IMR-90 (cell line): ENCODE results near the gene FOXL1. TPM values are rescaled to one million over a fixed set of nuclear protein-coding genes. Genes with fewer than 3 reads are reported as not detected.
A peak's percentile ranks its signal among the peaks of the same experiment; 100 is the strongest.
"Not testable (repeated sequence)": the region's sequence is repeated elsewhere in the genome, so short reads cannot be mapped to it uniquely, and the experiment has no call there.

Experiments
- ATAC-seq: fragments of 200-7000 bp; cut with Tn5 transposase; 2 replicates; pipeline ENCODE4 v1.9.1; 2020; ENCODE audit warnings: low read depth, mild to moderate bottlenecking, moderate library complexity
- BruUV-seq: library from RNA; stranded (reverse); fragments of 400-500 nt; replicated peaks from 2 replicates; lab custom pipeline; 2021; lab: Mats Ljungman, UMichigan
- CTCF ChIA-PET: fragments of 300-600 bp; formaldehyde crosslinking; extraction: SDS; loops from one replicate; lab custom pipeline; 2021; ENCODE audit warnings: antibody characterized with exemption; lab: Yijun Ruan, JAX
- POLR2A ChIA-PET: fragments of 300-600 bp; sonication (Branson Sonifier 250); formaldehyde crosslinking; loops from one replicate; lab custom pipeline; 2022; ENCODE audit warnings: antibody characterized with exemption; ENCODE audit not compliant: unreplicated experiment; lab: Charles Lee
- DNase-seq: peaks from one replicate; pipeline ENCODE4 v3.0.0; 2013
- H2AFZ ChIP-seq: replicated peaks from 2 replicates; pipeline ENCODE3; 2013; ENCODE audit warnings: low read length, mild to moderate bottlenecking; ENCODE audit not compliant: poor library complexity
- H2AK5ac ChIP-seq: 2 replicates; pipeline ENCODE4 v1.6.1; 2013; ENCODE audit warnings: low read depth, low read length, inconsistent platforms
- H2AK9ac ChIP-seq: replicated peaks from 2 replicates; pipeline ENCODE3; 2013; ENCODE audit warnings: mild to moderate bottlenecking, low read depth, low read length, moderate library complexity; ENCODE audit not compliant: poor library complexity
- H2BK120ac ChIP-seq: 2 replicates; pipeline ENCODE4 v1.6.1; 2013; ENCODE audit warnings: low read depth, low read length, inconsistent platforms
- H2BK15ac ChIP-seq: 3 replicates; pipeline ENCODE4 v1.6.1; 2013; ENCODE audit warnings: low read depth, low read length, inconsistent platforms
- H2BK20ac ChIP-seq: 2 replicates; pipeline ENCODE4 v1.6.1; 2013; ENCODE audit warnings: low read depth, mild to moderate bottlenecking, inconsistent platforms, low read length, moderate library complexity
- H2BK5ac ChIP-seq: 2 replicates; pipeline ENCODE4 v1.6.1; 2013; ENCODE audit warnings: mild to moderate bottlenecking, low read depth, low read length, inconsistent platforms; ENCODE audit not compliant: poor library complexity, severe bottlenecking
- H3K14ac ChIP-seq: replicated peaks from 2 replicates; pipeline ENCODE4 v1.6.1; 2013; ENCODE audit warnings: low read depth, low read length, inconsistent platforms
- H3K18ac ChIP-seq: 2 replicates; pipeline ENCODE4 v1.6.1; 2013; ENCODE audit warnings: low read depth, low read length, control low read depth
- H3K23ac ChIP-seq: 2 replicates; pipeline ENCODE4 v1.6.1; 2013; ENCODE audit warnings: low read depth, low read length, inconsistent platforms
- H3K27ac ChIP-seq: 2 replicates; pipeline ENCODE4 v1.5.1; 2013; ENCODE audit warnings: mild to moderate bottlenecking, control low read depth, low read length; ENCODE audit not compliant: insufficient read depth
- H3K27me3 ChIP-seq: 2 replicates; pipeline ENCODE4 v1.6.1; 2013; ENCODE audit warnings: low read length; ENCODE audit not compliant: control insufficient read depth, insufficient read depth
- H3K36me3 ChIP-seq: 2 replicates; pipeline ENCODE4 v1.6.1; 2013; ENCODE audit warnings: low read length, mixed read lengths; ENCODE audit not compliant: control insufficient read depth, insufficient read depth
- H3K4ac ChIP-seq: 2 replicates; pipeline ENCODE4 v1.6.1; 2013; ENCODE audit warnings: low read depth, low read length, inconsistent platforms
- H3K4me1 ChIP-seq: 2 replicates; pipeline ENCODE4 v1.6.1; 2013; ENCODE audit warnings: low read length, mixed read lengths; ENCODE audit not compliant: control insufficient read depth, insufficient read depth
- H3K4me2 ChIP-seq: 2 replicates; pipeline ENCODE4 v1.6.1; 2013; ENCODE audit warnings: low read depth, mild to moderate bottlenecking, control low read depth, low read length, moderate library complexity
- H3K4me3 ChIP-seq: 2 replicates; pipeline ENCODE4 v1.5.1; 2013; ENCODE audit warnings: low read depth, mild to moderate bottlenecking, control low read depth, low read length, moderate library complexity; ENCODE audit not compliant: insufficient read depth
- H3K56ac ChIP-seq: 2 replicates; pipeline ENCODE4 v1.6.1; 2013; ENCODE audit warnings: low read length, inconsistent platforms; ENCODE audit not compliant: insufficient read depth; ENCODE audit errors: extremely low read depth
- H3K79me1 ChIP-seq, 2 experiments: 2 replicates each; pipeline ENCODE4 v1.6.1; 2013; ENCODE audit warnings: low read length in 2 of 2, inconsistent platforms in 1 of 2, low read depth in 1 of 2
- H3K9ac ChIP-seq: 2 replicates; pipeline ENCODE4 v1.6.1; 2013; ENCODE audit warnings: low read depth, low read length, control low read depth
- H3K9me1 ChIP-seq: 2 replicates; pipeline ENCODE4 v1.6.1; 2013; ENCODE audit warnings: low read length, inconsistent platforms; ENCODE audit not compliant: insufficient read depth
- H3K9me3 ChIP-seq: 2 replicates; pipeline ENCODE4 v1.6.1; 2013; ENCODE audit warnings: low read length; ENCODE audit not compliant: control insufficient read depth, insufficient read depth
- H4K20me1 ChIP-seq: 2 replicates; pipeline ENCODE4 v1.6.1; 2013; ENCODE audit warnings: low read length, inconsistent platforms; ENCODE audit not compliant: insufficient read depth
- H4K5ac ChIP-seq: 2 replicates; pipeline ENCODE4 v1.6.1; 2013; ENCODE audit warnings: mild to moderate bottlenecking, low read depth, low read length, control low read depth
- H4K8ac ChIP-seq, 2 experiments: 2 replicates each; pipeline ENCODE4 v1.6.1; 2013; ENCODE audit warnings: low read depth in 2 of 2, low read length in 2 of 2, control low read depth in 1 of 2, inconsistent platforms in 1 of 2
- H4K91ac ChIP-seq: 2 replicates; pipeline ENCODE4 v1.6.1; 2013; ENCODE audit warnings: low read depth, low read length, inconsistent platforms; ENCODE audit not compliant: insufficient read depth
- CHD1 ChIP-seq: IDR thresholded peaks from 2 replicates; pipeline ENCODE4 v1.6.1; 2012; ENCODE audit warnings: low read depth, low read length, improper control_type of control experiment
- FOS ChIP-seq: fragments of 150-350 bp; IDR thresholded peaks from 2 replicates; pipeline ENCODE4 v1.6.1; 2016; ENCODE audit warnings: low read depth, low read length
- POLR2A ChIP-seq: IDR thresholded peaks from 2 replicates; pipeline ENCODE4 v1.6.1; 2012; ENCODE audit warnings: mild to moderate bottlenecking, low read depth, low read length
- RCOR1 ChIP-seq: IDR thresholded peaks from 2 replicates; pipeline ENCODE4 v1.6.1; 2012; ENCODE audit warnings: mild to moderate bottlenecking, low read length, improper control_type of control experiment; ENCODE audit not compliant: insufficient replicate concordance
- USF2 ChIP-seq: fragments of 150-350 bp; IDR thresholded peaks from 2 replicates; pipeline ENCODE4 v1.6.1; 2017; ENCODE audit warnings: mild to moderate bottlenecking, antibody characterized with exemption, low read length, low read depth
- WGBS, 2 experiments: methylation state at CpG; one replicate each; pipeline versions ENCODE4 v1.1.5 to v1.1.7; 2013; ENCODE audit warnings: missing lambda C conversion rate in 2 of 2; ENCODE audit not compliant: insufficient read length in 1 of 2; ENCODE audit errors: extremely low coverage in 2 of 2; 5-methylcytosine and 5-hydroxymethylcytosine counted together
- dilution Hi-C: fragments of 300-500 bp; cut with HindIII; formaldehyde crosslinking; loops from one replicate; pipeline ENCODE4 v1.14.3; 2018; ENCODE audit warnings: low sequenced_read_pairs; ENCODE audit not compliant: unreplicated experiment
- in situ Hi-C: fragments of 300-500 bp; cut with MboI; formaldehyde crosslinking; loops from 3 replicates; pipeline ENCODE4 v1.14.3; 2019; ENCODE audit warnings: low sequenced_read_pairs, inconsistent platforms, mixed read lengths
- intact Hi-C: fragments of 100-400 bp; cut with micrococcal nuclease; formaldehyde crosslinking; loops from 2 replicates; pipeline ENCODE4 v1.10.0; 2022
- polyA plus RNA-seq, 3 experiments: library from polyadenylated mRNA; depleted of rRNA; stranded (reverse); fragments of >200 nt; gene quantifications; 2 replicates each; pipeline ENCODE4 v1.2.3, GENCODE V29; 2012; ENCODE audit warnings: low replicate concordance in 1 of 3
- total RNA-seq: library from RNA; depleted of rRNA; stranded (reverse); fragments of >200 nt; gene quantifications from 2 replicates; pipeline ENCODE4 v1.2.3, GENCODE V29; 2012

Gene FOXL1
- total and polyA plus RNA-seq, 2 of the 4 experiments (the other 2 are of a cell fraction): 15.2 to 25.8 TPM

GRCh38 chr16:86587487-86587886, 9.1 kb downstream of the FOXL1 start (continued):
- TF ChIP-seq USF2 (no peak), POLR2A (no peak), RCOR1 (no peak), CHD1 (no peak), FOS (no peak)

GRCh38 chr16:86587955-86588354, 9.6 kb downstream of the FOXL1 start:
- H3K4me3 ChIP-seq, H3K27ac ChIP-seq, H4K5ac ChIP-seq, BruUV-seq, H4K91ac ChIP-seq, H3K9ac ChIP-seq, intact Hi-C loops, DNase-seq, H2AFZ ChIP-seq, CTCF ChIA-PET, H3K4me2 ChIP-seq, H3K56ac ChIP-seq, H2AK9ac ChIP-seq, H3K18ac ChIP-seq, H3K23ac ChIP-seq, H3K27me3 ChIP-seq, POLR2A ChIA-PET, H4K20me1 ChIP-seq, H3K36me3 ChIP-seq, H3K9me3 ChIP-seq, dilution Hi-C loops, ATAC-seq: not testable (repeated sequence)
- peak overlapping the region in 1 of 2 experiments; percentile 45; a peak in 1 of 4 replicates for H4K8ac ChIP-seq
- peak overlapping the region; percentile 87 for H2BK5ac ChIP-seq
- peaks cover 51% of the 10 kb centered on the region for H3K9me1 ChIP-seq
- peak overlapping the region; percentile 36; the same call in 1 of the 2 replicates for H2BK120ac ChIP-seq
- peak overlapping the region; percentile 57; the same call in 1 of the 2 replicates for H3K14ac ChIP-seq
- H2BK15ac ChIP-seq: peak overlapping the region; percentile 55; the same call in 2 of the 3 replicates
- peak overlapping the region; percentile 53; the same call in 1 of the 2 replicates for H2BK20ac ChIP-seq
- peak overlapping the region; percentile 96 for H2AK5ac ChIP-seq
- in situ Hi-C loops: loop anchor here (10.0 kb wide), 1 partner anchor 167 kb away; no protein-coding TSS in a partner anchor
- peaks cover 48% of the 10 kb centered on the region for H3K4me1 ChIP-seq
- H3K79me1 ChIP-seq: peaks cover 31 to 73% of the 10 kb centered on the region in 2 experiments
- H3K4ac ChIP-seq: peak overlapping the region; percentile 86
- 96% methylated on average over 3 of the region's 3 CpGs; no CpG with 5 or more reads in 1 of the 2 experiments for WGBS, 2 experiments
